ENCODE results near the gene MYO1B.

Gene MYO1B

GRCh38 chr2:191325651-191326365 lies 80.6 kb downstream of the MYO1B start:
- no peaks in the 10 kb centered on the region for H3K36me3 ChIP-seq (ENCODE audit: insufficient read depth)
- no peak overlapping the region for H3K4me3 ChIP-seq (IDR thresholded peaks at IDR 0.05; ENCODE audit: insufficient read depth, low read depth, low read length)
- no peak overlapping the region for H3K9ac ChIP-seq
- no peak overlapping the region for H2AFZ ChIP-seq (ENCODE audit: low read depth)
- H3K27me3 ChIP-seq (ENCODE audit: insufficient read depth, low read depth) = no peaks in the 10 kb centered on the region
- H3K4me2 ChIP-seq = no peak overlapping the region
- no peaks in the 10 kb centered on the region for H3K79me2 ChIP-seq (ENCODE audit: insufficient read depth, low read depth)
- TF ChIP-seq CTCF (conservative IDR thresholded peaks at IDR 0.05; ENCODE audit: low read depth, low read length) = no peak
- H4K20me1 ChIP-seq (ENCODE audit: insufficient read depth) = no peaks in the 10 kb centered on the region
- H3K4me1 ChIP-seq (ENCODE audit: low read depth, poor library complexity, severe bottlenecking) = no peaks in the 10 kb centered on the region
- no peak overlapping the region for H3K27ac ChIP-seq

- no peak for TF ChIP-seq CTCF (conservative IDR thresholded peaks at IDR 0.05; ENCODE audit: low read depth, low read length)
- no peaks in the 10 kb centered on the region for H3K4me1 ChIP-seq (ENCODE audit: low read depth, poor library complexity, severe bottlenecking)
- no peaks in the 10 kb centered on the region for H3K27me3 ChIP-seq (ENCODE audit: insufficient read depth, low read depth)
- no peaks in the 10 kb centered on the region for H3K79me2 ChIP-seq (ENCODE audit: insufficient read depth, low read depth)
- no peaks in the 10 kb centered on the region for H4K20me1 ChIP-seq (ENCODE audit: insufficient read depth)
- H3K4me3 ChIP-seq (IDR thresholded peaks at IDR 0.05; ENCODE audit: insufficient read depth, low read depth, low read length) = no peak overlapping the region
- H3K9ac ChIP-seq = no peak overlapping the region
- no peak overlapping the region for H2AFZ ChIP-seq (ENCODE audit: low read depth)
- no peaks in the 10 kb centered on the region for H3K36me3 ChIP-seq (ENCODE audit: insufficient read depth)
- H3K4me2 ChIP-seq = no peak overlapping the region
- H3K27ac ChIP-seq = no peak overlapping the region
Observed at GRCh38 chr2:191327484-191327883, 82.3 kb downstream of the MYO1B start.

GRCh38 chr2:191328150-191328809 lies 83.1 kb downstream of the MYO1B start:
- Histone ChIP-seq H3K9ac (no peak overlapping the region), H3K4me3 (IDR thresholded peaks at IDR 0.05; ENCODE audit: insufficient read depth, low read depth, low read length) (no peak overlapping the region), H3K79me2 (ENCODE audit: insufficient read depth, low read depth) (no peaks in the 10 kb centered on the region), H3K27ac (no peak overlapping the region), H2AFZ (ENCODE audit: low read depth) (no peak overlapping the region), H3K4me2 (no peak overlapping the region), H3K36me3 (ENCODE audit: insufficient read depth) (no peaks in the 10 kb centered on the region), H4K20me1 (ENCODE audit: insufficient read depth) (no peaks in the 10 kb centered on the region), H3K27me3 (ENCODE audit: insufficient read depth, low read depth) (no peaks in the 10 kb centered on the region), H3K4me1 (ENCODE audit: low read depth, poor library complexity, severe bottlenecking) (no peaks in the 10 kb centered on the region)
- no peak for TF ChIP-seq CTCF (conservative IDR thresholded peaks at IDR 0.05; ENCODE audit: low read depth, low read length)

GRCh38 chr2:191329841-191330240 lies 84.6 kb downstream of the MYO1B start:
- H3K9ac ChIP-seq = no peak overlapping the region
- H3K27me3 ChIP-seq (ENCODE audit: insufficient read depth, low read depth) = no peaks in the 10 kb centered on the region
- no peak overlapping the region for H3K4me2 ChIP-seq
- no peak overlapping the region for H3K4me3 ChIP-seq (IDR thresholded peaks at IDR 0.05; ENCODE audit: insufficient read depth, low read depth, low read length)
- no peaks in the 10 kb centered on the region for H4K20me1 ChIP-seq (ENCODE audit: insufficient read depth)
- no peaks in the 10 kb centered on the region for H3K4me1 ChIP-seq (ENCODE audit: low read depth, poor library complexity, severe bottlenecking)
- no peak overlapping the region for H2AFZ ChIP-seq (ENCODE audit: low read depth)
- no peaks in the 10 kb centered on the region for H3K79me2 ChIP-seq (ENCODE audit: insufficient read depth, low read depth)
- H3K27ac ChIP-seq = no peak overlapping the region
- TF ChIP-seq CTCF (conservative IDR thresholded peaks at IDR 0.05; ENCODE audit: low read depth, low read length) = no peak
- H3K36me3 ChIP-seq (ENCODE audit: insufficient read depth) = no peaks in the 10 kb centered on the region

All from KMS-11 (cell line).